HepG2 (cell line): ENCODE data around the gene CD8A. TPM values are rescaled to one million over a fixed set of nuclear protein-coding genes. Genes with fewer than 3 reads are reported as not detected.

ENCODE experiments used
- ATAC-seq: fragments of 200-7000 bp; cut with Tn5 transposase; 3 replicates; pipeline ENCODE4 v1.9.1; 2020; ENCODE audit warnings: mild to moderate bottlenecking, moderate library complexity
- BruUV-seq: library from RNA; stranded (reverse); fragments of 400-500 nt; replicated peaks from 2 replicates; lab custom pipeline; 2021; lab: Mats Ljungman, UMichigan
- CTCF ChIA-PET: fragments of 300-600 bp; formaldehyde crosslinking; extraction: SDS; loops from one replicate; lab custom pipeline; 2021; ENCODE audit warnings: low total read pairs, inconsistent platforms, low intra/inter-chr PET ratio; lab: Yijun Ruan, JAX
- POLR2A ChIA-PET: fragments of 350-600 bp; sonication (Branson Sonifier 250); formaldehyde crosslinking; loops from one replicate; lab custom pipeline; 2020; ENCODE audit warnings: antibody characterized with exemption, inconsistent platforms; lab: Yijun Ruan, JAX
- DNase-seq: peaks from one replicate; pipeline ENCODE4 v3.0.0-alpha.2; 2015; ENCODE audit warnings: low spot score
- FAIRE-seq: peaks from 3 replicates; lab custom pipeline; 2011; peaks lifted over from hg19 to GRCh38; lab: Jason Lieb, UNC
- H2AFZ ChIP-seq: one replicate; pipeline ENCODE4 v1.6.1; 2011; ENCODE audit warnings: low read length, inconsistent platforms
- H3K27ac ChIP-seq: fragments of 300-600 bp; 3 replicates; pipeline ENCODE4 v1.8.0; 2011; ENCODE audit warnings: mixed run types, mild to moderate bottlenecking, mixed read lengths, low read length, inconsistent platforms; ENCODE audit not compliant: insufficient read depth; ENCODE audit errors: extremely low read length
- H3K27me3 ChIP-seq, 2 experiments: fragments of 200-600 bp in 1 of 2; 2 replicates in 1 of 2; 3 replicates in 1 of 2; pipeline versions ENCODE4 v1.6.0 to v1.8.0; 2011; ENCODE audit warnings: low read length in 2 of 2, mild to moderate bottlenecking in 2 of 2, moderate library complexity in 2 of 2, inconsistent platforms in 1 of 2; ENCODE audit not compliant: insufficient read depth in 2 of 2, control insufficient read depth in 1 of 2
- H3K36me3 ChIP-seq, 2 experiments: fragments of 200-600 bp in 1 of 2; replicated peaks in 1 of 2; 2 replicates in 1 of 2; 3 replicates in 1 of 2; pipeline versions ENCODE4 v1.5.1 to v1.8.0; 2011; ENCODE audit warnings: low read length in 2 of 2, inconsistent platforms in 1 of 2; ENCODE audit not compliant: insufficient read depth in 2 of 2, control insufficient read depth in 1 of 2
- H3K4me1 ChIP-seq: 2 replicates; pipeline ENCODE4 v1.5.1; 2012; ENCODE audit warnings: low read length, inconsistent platforms; ENCODE audit not compliant: insufficient read depth
- H3K4me2 ChIP-seq: 2 replicates; pipeline ENCODE4 v1.6.0; 2011; ENCODE audit warnings: low read depth, low read length, inconsistent platforms
- H3K4me3 ChIP-seq, 3 experiments: fragments of 200-600 bp in 1 of 3; sonication (generic), shearing (Covaris generic) in 1 of 3; replicated peaks in 1 of 3; 2 replicates each; pipeline ENCODE4 v1.5.1; 2011 to 2016; ENCODE audit warnings: low read length in 3 of 3, inconsistent platforms in 2 of 3, low read depth in 2 of 3, mild to moderate bottlenecking in 2 of 3, control low read depth in 1 of 3, mixed read lengths in 1 of 3; ENCODE audit not compliant: insufficient read depth in 1 of 3
- H3K79me2 ChIP-seq: one replicate; pipeline ENCODE4 v1.6.1; 2011; ENCODE audit warnings: low read length, inconsistent platforms; ENCODE audit not compliant: insufficient read depth
- H3K9ac ChIP-seq: 2 replicates; pipeline ENCODE4 v1.6.0; 2011; ENCODE audit warnings: mild to moderate bottlenecking, low read depth, low read length, inconsistent platforms; ENCODE audit not compliant: insufficient read depth
- H3K9me3 ChIP-seq: 2 replicates; pipeline ENCODE4 v1.5.1; 2012; ENCODE audit warnings: mild to moderate bottlenecking, low read length
- H4K20me1 ChIP-seq: 2 replicates; pipeline ENCODE4 v1.6.0; 2011; ENCODE audit warnings: inconsistent platforms, mild to moderate bottlenecking, low read length, moderate library complexity; ENCODE audit not compliant: insufficient read depth
- MZF1 ChIP-seq: sonication (generic); formaldehyde crosslinking; IDR thresholded peaks from 2 replicates; pipeline ENCODE4 v1.8.1; 2023; ENCODE audit warnings: mild to moderate bottlenecking, missing genetic modification reagents, borderline replicate concordance
- NFE2L1 ChIP-seq: sonication (generic); formaldehyde crosslinking; IDR thresholded peaks from 2 replicates; pipeline ENCODE4 v1.4.0; 2020; ENCODE audit warnings: missing genetic modification reagents, mild to moderate bottlenecking, borderline replicate concordance
- REL ChIP-seq: sonication (generic); formaldehyde crosslinking; conservative IDR thresholded peaks from 2 replicates; pipeline ENCODE4 v1.8.0; 2022; ENCODE audit warnings: mild to moderate bottlenecking, missing genetic modification reagents, moderate library complexity
- RELA ChIP-seq: sonication (generic); formaldehyde crosslinking; IDR thresholded peaks from 2 replicates; pipeline ENCODE4 v1.4.0; 2020; ENCODE audit warnings: missing genetic modification reagents
- SIX4 ChIP-seq: sonication (generic); formaldehyde crosslinking; IDR thresholded peaks from 2 replicates; pipeline ENCODE4 v1.4.0; 2020; ENCODE audit warnings: missing genetic modification reagents
- SMYD3 ChIP-seq: sonication (generic); formaldehyde crosslinking; IDR thresholded peaks from 2 replicates; pipeline ENCODE4 v1.8.1; 2023; ENCODE audit warnings: mild to moderate bottlenecking, missing genetic modification reagents
- ZNF441 ChIP-seq: sonication (generic); formaldehyde crosslinking; IDR thresholded peaks from 2 replicates; pipeline ENCODE4 v1.7.0; 2021; ENCODE audit warnings: missing genetic modification reagents, borderline replicate concordance
- ZNF460 ChIP-seq: sonication (generic); formaldehyde crosslinking; IDR thresholded peaks from 2 replicates; pipeline ENCODE4 v1.5.1; 2020; ENCODE audit warnings: missing genetic modification reagents, mild to moderate bottlenecking, borderline replicate concordance
- ZZZ3 ChIP-seq: sonication (generic); formaldehyde crosslinking; IDR thresholded peaks from 2 replicates; pipeline ENCODE4 v1.4.0; 2020; ENCODE audit warnings: missing genetic modification reagents, mild to moderate bottlenecking, borderline replicate concordance
- WGBS: methylation state at CpG from one replicate; pipeline ENCODE4 v1.1.6; 2017; ENCODE audit warnings: low lambda C conversion rate; 5-methylcytosine and 5-hydroxymethylcytosine counted together
- in situ Hi-C: cut with HindIII; loops from 2 replicates; pipeline ENCODE4 v1.10.0; 2017; ENCODE audit warnings: low pct_unique_long_range_greater_than_20kb; ENCODE audit not compliant: extremely low pct_ligation_motif_present
- intact Hi-C: fragments of 100-400 bp; cut with micrococcal nuclease; formaldehyde crosslinking; loops from one replicate; pipeline ENCODE4 v1.10.0; 2022; ENCODE audit not compliant: unreplicated experiment
- polyA plus RNA-seq, 8 experiments: library from polyadenylated mRNA; depleted of rRNA in 3 of 8; stranded (reverse) in 7 of 8; unstranded in 1 of 8; fragments of >200 nt; fragmentation: Illumina TruSeq in 4 of 8; extraction: Trizol in 4 of 8; gene quantifications; 2 replicates each; pipeline versions ENCODE4 v1.2.1 to v1.2.3, GENCODE V29; 2011 to 2016; ENCODE audit warnings: low read depth in 4 of 8, missing spikeins in 1 of 8, mixed read lengths in 1 of 8; ENCODE audit not compliant: insufficient read depth in 1 of 8
- total RNA-seq, 5 experiments: library from RNA; depleted of rRNA; stranded (reverse); fragments of >200 nt; fragmentation: Illumina TruSeq; extraction: Trizol; gene quantifications; 2 replicates each; pipeline ENCODE4 v1.2.3, GENCODE V29; 2016; ENCODE audit warnings: low read depth in 1 of 5
- TF ChIP-seq, protein P1 (sequence below): sonication (generic); formaldehyde crosslinking; IDR thresholded peaks from 2 replicates; pipeline ENCODE4 v1.9.0; 2022; ENCODE audit warnings: low read depth, missing genetic modification reagents
- TF ChIP-seq, protein P2 (sequence below): sonication (generic); formaldehyde crosslinking; IDR thresholded peaks from 2 replicates; pipeline ENCODE4 v1.5.0; 2020; ENCODE audit warnings: mild to moderate bottlenecking, missing genetic modification reagents
- TF ChIP-seq, protein P3 (sequence below): sonication (generic); formaldehyde crosslinking; IDR thresholded peaks from 2 replicates; pipeline ENCODE4 v1.4.0; 2020; ENCODE audit warnings: missing genetic modification reagents; ENCODE audit errors: not compliant biosample characterization
- TF ChIP-seq, protein P4 (sequence below): sonication (generic); formaldehyde crosslinking; IDR thresholded peaks from 2 replicates; pipeline ENCODE4 v1.4.0; 2020; ENCODE audit warnings: mild to moderate bottlenecking, low read depth, missing genetic modification reagents

CD8A gene
- total and polyA plus RNA-seq, 2 of the 13 experiments (the other 11 are each of a cell fraction or from before 2014, with no cell fraction given), result 0.09 TPM; not detected in 1

DNA sequence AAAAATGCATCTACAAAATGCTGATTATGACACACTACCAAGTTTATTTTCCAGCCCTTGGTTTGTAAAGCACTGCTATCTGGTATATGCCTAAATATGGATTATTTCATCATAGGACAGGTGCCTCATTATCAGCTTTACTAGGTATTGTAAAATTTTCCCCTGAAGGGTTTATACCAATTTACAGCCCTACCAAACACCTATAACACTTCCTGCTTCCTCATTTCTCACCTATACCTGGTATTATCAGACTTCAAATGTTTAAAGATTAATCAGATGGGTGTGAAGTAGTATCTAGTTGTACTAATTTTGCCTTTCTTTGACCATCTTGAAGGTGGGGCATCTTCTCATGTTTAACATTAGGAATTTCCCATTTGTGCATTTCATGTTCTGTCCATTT is 43.8 kb downstream of the CD8A start:
- H3K79me2 ChIP-seq, result peaks cover 59% of the 10 kb centered on the region

DNA sequence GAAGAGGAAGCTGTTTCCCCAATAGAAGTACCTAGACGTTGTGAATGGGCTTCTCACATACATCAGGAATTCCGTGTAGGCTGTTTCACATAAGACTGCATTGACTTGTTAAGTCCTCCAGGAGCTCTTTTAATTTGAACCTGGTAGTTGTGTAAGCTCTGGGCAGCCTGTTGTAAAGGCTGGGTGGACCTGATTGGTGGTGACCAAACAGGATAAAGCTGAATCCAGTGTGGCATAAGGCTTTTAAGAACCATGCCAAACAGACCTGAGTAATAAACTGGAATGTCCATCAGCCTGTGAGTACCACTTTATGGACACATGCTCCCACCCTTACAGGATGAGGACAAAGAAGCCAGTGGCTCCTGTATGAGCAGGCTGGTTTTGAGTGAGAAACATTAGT is 46.6 kb downstream of the CD8A start:
- H3K4me2 ChIP-seq, result no peak overlapping the region
- H3K4me1 ChIP-seq, result no peaks in the 10 kb centered on the region
- peaks cover 5% of the 10 kb centered on the region; the same call in 1 of the 2 replicates for H4K20me1 ChIP-seq
- POLR2A ChIA-PET, result no interaction called here
- no peak for DNase-seq
- H3K9ac ChIP-seq, result no peak overlapping the region
- 97% methylated on average over 2 of the region's 2 CpGs for WGBS
- in situ Hi-C loops (no loop called here), intact Hi-C loops (no loop called here)
- no peak overlapping the region for H2AFZ ChIP-seq
- H3K4me3 ChIP-seq, result no peak overlapping the region
- TF ChIP-seq RELA (CRISPR knock-in tag), result no peak
- no peak for TF ChIP-seq SMYD3 (CRISPR knock-in tag)
- no peak for TF ChIP-seq MZF1 (CRISPR knock-in tag)
- TF ChIP-seq, protein P1, sequence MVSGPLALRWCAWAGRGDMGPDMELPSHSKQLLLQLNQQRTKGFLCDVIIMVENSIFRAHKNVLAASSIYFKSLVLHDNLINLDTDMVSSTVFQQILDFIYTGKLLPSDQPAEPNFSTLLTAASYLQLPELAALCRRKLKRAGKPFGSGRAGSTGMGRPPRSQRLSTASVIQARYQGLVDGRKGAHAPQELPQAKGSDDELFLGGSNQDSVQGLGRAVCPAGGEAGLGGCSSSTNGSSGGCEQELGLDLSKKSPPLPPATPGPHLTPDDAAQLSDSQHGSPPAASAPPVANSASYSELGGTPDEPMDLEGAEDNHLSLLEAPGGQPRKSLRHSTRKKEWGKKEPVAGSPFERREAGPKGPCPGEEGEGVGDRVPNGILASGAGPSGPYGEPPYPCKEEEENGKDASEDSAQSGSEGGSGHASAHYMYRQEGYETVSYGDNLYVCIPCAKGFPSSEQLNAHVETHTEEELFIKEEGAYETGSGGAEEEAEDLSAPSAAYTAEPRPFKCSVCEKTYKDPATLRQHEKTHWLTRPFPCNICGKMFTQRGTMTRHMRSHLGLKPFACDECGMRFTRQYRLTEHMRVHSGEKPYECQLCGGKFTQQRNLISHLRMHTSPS (CRISPR knock-in tag), result no peak
- TF ChIP-seq ZNF460, result no peak
- TF ChIP-seq, protein P2, sequence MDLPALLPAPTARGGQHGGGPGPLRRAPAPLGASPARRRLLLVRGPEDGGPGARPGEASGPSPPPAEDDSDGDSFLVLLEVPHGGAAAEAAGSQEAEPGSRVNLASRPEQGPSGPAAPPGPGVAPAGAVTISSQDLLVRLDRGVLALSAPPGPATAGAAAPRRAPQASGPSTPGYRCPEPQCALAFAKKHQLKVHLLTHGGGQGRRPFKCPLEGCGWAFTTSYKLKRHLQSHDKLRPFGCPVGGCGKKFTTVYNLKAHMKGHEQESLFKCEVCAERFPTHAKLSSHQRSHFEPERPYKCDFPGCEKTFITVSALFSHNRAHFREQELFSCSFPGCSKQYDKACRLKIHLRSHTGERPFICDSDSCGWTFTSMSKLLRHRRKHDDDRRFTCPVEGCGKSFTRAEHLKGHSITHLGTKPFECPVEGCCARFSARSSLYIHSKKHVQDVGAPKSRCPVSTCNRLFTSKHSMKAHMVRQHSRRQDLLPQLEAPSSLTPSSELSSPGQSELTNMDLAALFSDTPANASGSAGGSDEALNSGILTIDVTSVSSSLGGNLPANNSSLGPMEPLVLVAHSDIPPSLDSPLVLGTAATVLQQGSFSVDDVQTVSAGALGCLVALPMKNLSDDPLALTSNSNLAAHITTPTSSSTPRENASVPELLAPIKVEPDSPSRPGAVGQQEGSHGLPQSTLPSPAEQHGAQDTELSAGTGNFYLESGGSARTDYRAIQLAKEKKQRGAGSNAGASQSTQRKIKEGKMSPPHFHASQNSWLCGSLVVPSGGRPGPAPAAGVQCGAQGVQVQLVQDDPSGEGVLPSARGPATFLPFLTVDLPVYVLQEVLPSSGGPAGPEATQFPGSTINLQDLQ (CRISPR knock-in tag), result no peak
- no peak for TF ChIP-seq ZNF441 (CRISPR knock-in tag)
- no peak for TF ChIP-seq NFE2L1 (CRISPR knock-in tag)
- TF ChIP-seq ZZZ3, result no peak
- TF ChIP-seq, protein P3, sequence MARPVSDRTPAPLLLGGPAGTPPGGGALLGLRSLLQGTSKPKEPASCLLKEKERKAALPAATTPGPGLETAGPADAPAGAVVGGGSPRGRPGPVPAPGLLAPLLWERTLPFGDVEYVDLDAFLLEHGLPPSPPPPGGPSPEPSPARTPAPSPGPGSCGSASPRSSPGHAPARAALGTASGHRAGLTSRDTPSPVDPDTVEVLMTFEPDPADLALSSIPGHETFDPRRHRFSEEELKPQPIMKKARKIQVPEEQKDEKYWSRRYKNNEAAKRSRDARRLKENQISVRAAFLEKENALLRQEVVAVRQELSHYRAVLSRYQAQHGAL, result no peak
- TF ChIP-seq, protein P4, sequence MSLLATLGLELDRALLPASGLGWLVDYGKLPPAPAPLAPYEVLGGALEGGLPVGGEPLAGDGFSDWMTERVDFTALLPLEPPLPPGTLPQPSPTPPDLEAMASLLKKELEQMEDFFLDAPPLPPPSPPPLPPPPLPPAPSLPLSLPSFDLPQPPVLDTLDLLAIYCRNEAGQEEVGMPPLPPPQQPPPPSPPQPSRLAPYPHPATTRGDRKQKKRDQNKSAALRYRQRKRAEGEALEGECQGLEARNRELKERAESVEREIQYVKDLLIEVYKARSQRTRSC (CRISPR knock-in tag), result no peak
- CTCF ChIA-PET, result no interaction called here
- H3K79me2 ChIP-seq, result peaks cover 39% of the 10 kb centered on the region
- H3K9me3 ChIP-seq, result no peaks in the 10 kb centered on the region
- peaks cover 2 to 38% of the 10 kb centered on the region in 2 experiments for H3K36me3 ChIP-seq
- ATAC-seq, result no peak
- no peak for FAIRE-seq
- no peak overlapping the region for H3K27ac ChIP-seq
- H3K27me3 ChIP-seq, result no peaks in the 10 kb centered on the region
- BruUV-seq, result no TSS peak

More for the DNA sequence above, 43.8 kb downstream of the CD8A start:
- Histone ChIP-seq H3K27me3 (no peaks in the 10 kb centered on the region), H3K4me1 (no peaks in the 10 kb centered on the region), H2AFZ (no peak overlapping the region), H3K9ac (no peak overlapping the region), H3K36me3 (peaks cover 3 to 59% of the 10 kb centered on the region in 2 experiments), H4K20me1 (peaks cover 5% of the 10 kb centered on the region; the same call in 1 of the 2 replicates), H3K27ac (no peak overlapping the region), H3K4me2 (no peak overlapping the region), H3K4me3 (no peak overlapping the region)
- DNase-seq (no peak), ATAC-seq (no peak), FAIRE-seq (no peak)
- no TSS peak for BruUV-seq
- in situ Hi-C loops, result no loop called here
- POLR2A ChIA-PET, result no interaction called here
- no peak for TF ChIP-seq SIX4 (CRISPR knock-in tag)
- TF ChIP-seq REL (CRISPR knock-in tag), result no peak
- TF ChIP-seq, all 625 proteins: peak for 0
- H3K9me3 ChIP-seq, result peaks cover 13% of the 10 kb centered on the region
- intact Hi-C loops, result no loop called here
- CTCF ChIA-PET, result no interaction called here
